Karpas-422 (cell line): ENCODE data around the gene SF3B4. TPM values are rescaled to one million over a fixed set of nuclear protein-coding genes. Genes with fewer than 3 reads are reported as not detected.
A peak's percentile ranks its signal among the peaks of the same experiment; 100 is the strongest.

ENCODE experiments used
- DNase-seq: peaks from one replicate; pipeline ENCODE4 v3.0.0-alpha.2; 2015
- H2AFZ ChIP-seq: fragments of 200-600 bp; sonication (generic); 2 replicates; pipeline ENCODE4 v1.6.1; 2014; ENCODE audit warnings: antibody characterized with exemption, low read length, mixed read lengths
- H3K27ac ChIP-seq: fragments of 200-600 bp; sonication (generic); 2 replicates; pipeline ENCODE4 v1.5.1; 2014; ENCODE audit warnings: mild to moderate bottlenecking, low read length, moderate library complexity
- H3K27me3 ChIP-seq: fragments of 200-600 bp; sonication (generic); 2 replicates; pipeline ENCODE4 v1.6.1; 2014; ENCODE audit warnings: low read length, mixed read lengths
- H3K36me3 ChIP-seq: fragments of 200-600 bp; sonication (generic); 2 replicates; pipeline ENCODE4 v1.6.1; 2014; ENCODE audit warnings: low read length, mixed read lengths; ENCODE audit not compliant: insufficient read depth
- H3K4me1 ChIP-seq: fragments of 200-600 bp; sonication (generic); 2 replicates; pipeline ENCODE4 v1.6.1; 2014; ENCODE audit warnings: mild to moderate bottlenecking, low read length, mixed read lengths
- H3K4me2 ChIP-seq: fragments of 200-600 bp; sonication (generic); 2 replicates; pipeline ENCODE4 v1.6.1; 2014; ENCODE audit warnings: low read length, low read depth, mild to moderate bottlenecking; ENCODE audit not compliant: poor library complexity, severe bottlenecking
- H3K4me3 ChIP-seq: fragments of 200-600 bp; sonication (generic); 2 replicates; pipeline ENCODE4 v1.5.1; 2014; ENCODE audit warnings: mild to moderate bottlenecking, antibody characterized with exemption, low read length, mixed read lengths
- H3K79me2 ChIP-seq: fragments of 200-600 bp; sonication (generic); 2 replicates; pipeline ENCODE4 v1.6.1; 2014; ENCODE audit warnings: mild to moderate bottlenecking, low read length, mixed read lengths
- H3K9ac ChIP-seq: fragments of 200-600 bp; sonication (generic); 2 replicates; pipeline ENCODE4 v1.6.0; 2014; ENCODE audit warnings: low read length
- H3K9me2 ChIP-seq: fragments of 200-600 bp; sonication (generic), shearing (Covaris generic); replicated peaks from 2 replicates; pipeline ENCODE4 v1.6.0; 2014; ENCODE audit warnings: mild to moderate bottlenecking, low read length, moderate library complexity; ENCODE audit not compliant: insufficient read depth
- H3K9me3 ChIP-seq: fragments of 300-700, 200-600 bp; sonication (generic); 2 replicates; pipeline ENCODE4 v1.6.1; 2014; ENCODE audit warnings: low read length, mixed read lengths
- H4K20me1 ChIP-seq: fragments of 200-600 bp; sonication (generic); 2 replicates; pipeline ENCODE4 v1.6.1; 2014; ENCODE audit warnings: mild to moderate bottlenecking, antibody characterized with exemption, low read length, low read depth; ENCODE audit not compliant: insufficient read depth
- total RNA-seq: library from RNA; depleted of rRNA; stranded (reverse); fragments of >200 nt; shearing (Covaris generic); gene quantifications from 2 replicates; pipeline ENCODE4 v1.2.3, GENCODE V29; 2014; ENCODE audit warnings: low replicate concordance

Gene SF3B4
- total RNA-seq, 1 experiment from 2014 or later, result 18.8 TPM

- H3K27me3 ChIP-seq, result no peaks in the 10 kb centered on the region
- no peaks in the 10 kb centered on the region; the same call in 1 of the 2 replicates for H3K36me3 ChIP-seq
- H4K20me1 ChIP-seq, result no peaks in the 10 kb centered on the region
- no peak overlapping the region; the same call in 1 of the 2 replicates for H3K4me3 ChIP-seq
- no peaks in the 10 kb centered on the region for H3K79me2 ChIP-seq
- H3K9ac ChIP-seq, result no peak overlapping the region
- DNase-seq, result no peak
- peak overlapping the region; percentile 39 for H3K4me2 ChIP-seq
- no peaks in the 10 kb centered on the region for H3K9me2 ChIP-seq
- peak overlapping the region; percentile 2; the same call in 1 of the 2 replicates for H2AFZ ChIP-seq
- H3K4me1 ChIP-seq, result peaks cover 36% of the 10 kb centered on the region
- H3K27ac ChIP-seq, result no peak overlapping the region
- no peaks in the 10 kb centered on the region for H3K9me3 ChIP-seq
Measured at GRCh38 chr1:149885339-149886120, 42.1 kb downstream of the SF3B4 start.

- H3K9me3 ChIP-seq, result no peaks in the 10 kb centered on the region
- no peaks in the 10 kb centered on the region; the same call in 1 of the 2 replicates for H3K36me3 ChIP-seq
- H4K20me1 ChIP-seq, result no peaks in the 10 kb centered on the region
- peak overlapping the region; percentile 39 for H3K4me2 ChIP-seq
- H3K4me3 ChIP-seq, result no peak overlapping the region; the same call in 1 of the 2 replicates
- peaks cover 36% of the 10 kb centered on the region for H3K4me1 ChIP-seq
- H2AFZ ChIP-seq, result no peak overlapping the region; the same call in 1 of the 2 replicates
- no peaks in the 10 kb centered on the region for H3K9me2 ChIP-seq
- DNase-seq, result peak; percentile 51
- no peaks in the 10 kb centered on the region for H3K27me3 ChIP-seq
- H3K27ac ChIP-seq, result no peak overlapping the region
- no peak overlapping the region for H3K9ac ChIP-seq
- H3K79me2 ChIP-seq, result no peaks in the 10 kb centered on the region
Measured at GRCh38 chr1:149884433-149885338, 42.9 kb downstream of the SF3B4 start.

DNA sequence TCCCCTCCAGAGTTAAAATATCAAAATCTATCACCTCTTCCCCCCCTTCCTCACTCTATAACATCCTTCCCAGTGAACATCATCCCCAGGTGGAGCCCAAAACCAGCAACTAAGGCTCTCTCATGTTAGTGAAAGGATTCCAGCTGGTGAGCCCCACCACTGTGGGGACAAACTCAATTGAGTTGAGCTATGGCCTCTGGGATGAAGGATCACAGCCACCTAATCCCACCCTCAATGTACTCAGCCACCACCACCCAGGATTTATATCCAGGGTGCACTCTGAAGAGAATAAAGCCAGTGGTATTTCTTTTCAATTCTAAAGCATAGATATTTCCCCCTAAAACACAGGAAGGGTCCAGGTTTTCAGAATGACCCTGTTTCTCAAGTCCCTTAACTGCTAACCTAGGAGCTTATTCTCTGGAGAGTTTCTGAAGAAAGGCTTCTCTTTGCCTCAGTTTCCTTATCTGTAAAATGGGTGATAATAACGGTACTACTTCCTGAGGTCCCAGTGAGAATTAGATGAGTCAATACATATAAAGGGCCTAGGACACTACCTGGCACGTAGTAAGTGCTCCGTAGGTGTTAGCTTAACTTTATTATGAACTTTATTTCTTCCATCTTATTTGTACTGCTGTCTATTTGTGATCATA is 43.9 kb downstream of the SF3B4 start:
- H3K4me1 ChIP-seq, result peaks cover 36% of the 10 kb centered on the region
- H4K20me1 ChIP-seq, result no peaks in the 10 kb centered on the region
- no peak overlapping the region for H3K4me3 ChIP-seq
- H3K27ac ChIP-seq, result no peak overlapping the region
- no peaks in the 10 kb centered on the region for H3K9me2 ChIP-seq
- no peaks in the 10 kb centered on the region for H3K79me2 ChIP-seq
- no peaks in the 10 kb centered on the region; the same call in 1 of the 2 replicates for H3K36me3 ChIP-seq
- no peaks in the 10 kb centered on the region for H3K9me3 ChIP-seq
- H3K9ac ChIP-seq, result no peak overlapping the region
- no peak for DNase-seq
- no peak overlapping the region for H3K4me2 ChIP-seq
- no peaks in the 10 kb centered on the region for H3K27me3 ChIP-seq
- no peak overlapping the region for H2AFZ ChIP-seq

- no peak overlapping the region for H2AFZ ChIP-seq
- H3K9me2 ChIP-seq, result no peaks in the 10 kb centered on the region
- no peaks in the 10 kb centered on the region for H4K20me1 ChIP-seq
- H3K27me3 ChIP-seq, result no peaks in the 10 kb centered on the region
- H3K4me3 ChIP-seq, result no peak overlapping the region
- H3K4me2 ChIP-seq, result no peak overlapping the region
- H3K9me3 ChIP-seq, result no peaks in the 10 kb centered on the region
- DNase-seq, result no peak
- H3K4me1 ChIP-seq, result peaks cover 23% of the 10 kb centered on the region
- no peaks in the 10 kb centered on the region for H3K79me2 ChIP-seq
- no peak overlapping the region for H3K9ac ChIP-seq
- no peaks in the 10 kb centered on the region for H3K36me3 ChIP-seq
- H3K27ac ChIP-seq, result no peak overlapping the region
Measured at GRCh38 chr1:149881876-149882275, 45.7 kb downstream of the SF3B4 start.

DNA sequence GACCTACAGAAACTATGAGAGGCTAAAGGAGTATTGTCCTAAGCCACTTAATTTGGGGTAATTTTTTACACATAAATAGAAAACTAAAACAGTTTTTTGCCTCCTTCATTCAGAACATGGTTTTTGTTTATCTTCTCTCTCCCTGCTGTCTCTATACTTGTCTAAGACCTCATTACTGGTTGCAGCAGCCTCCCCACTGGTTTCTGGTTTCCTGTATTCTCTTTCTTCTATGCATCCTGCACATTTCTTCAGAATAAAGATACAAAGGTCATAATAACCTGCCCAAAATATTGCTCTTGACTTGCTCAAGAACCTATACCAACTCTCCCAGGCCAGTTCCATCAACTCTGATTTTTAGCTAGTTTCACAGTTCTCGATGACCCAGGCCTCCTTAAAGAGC is 48.0 kb downstream of the SF3B4 start:
- Histone ChIP-seq H3K4me3 (no peak overlapping the region), H3K27ac (no peak overlapping the region), H3K4me1 (peaks cover 5% of the 10 kb centered on the region), H3K4me2 (no peak overlapping the region), H2AFZ (no peak overlapping the region), H4K20me1 (no peaks in the 10 kb centered on the region), H3K79me2 (no peaks in the 10 kb centered on the region), H3K36me3 (no peaks in the 10 kb centered on the region), H3K27me3 (no peaks in the 10 kb centered on the region), H3K9me2 (no peaks in the 10 kb centered on the region), H3K9me3 (no peaks in the 10 kb centered on the region), H3K9ac (no peak overlapping the region)
- no peak for DNase-seq

GRCh38 chr1:149877211-149877946 is 50.2 kb downstream of the SF3B4 start:
- Histone ChIP-seq H3K27me3 (no peaks in the 10 kb centered on the region), H3K79me2 (no peaks in the 10 kb centered on the region), H3K9me2 (no peaks in the 10 kb centered on the region), H2AFZ (no peak overlapping the region), H3K27ac (no peak overlapping the region), H3K9ac (no peak overlapping the region), H3K4me2 (no peak overlapping the region), H3K4me3 (no peak overlapping the region), H3K9me3 (no peaks in the 10 kb centered on the region), H3K4me1 (no peaks in the 10 kb centered on the region), H3K36me3 (no peaks in the 10 kb centered on the region), H4K20me1 (no peaks in the 10 kb centered on the region)
- no peak for DNase-seq
